Osteocyte (in vitro differentiated cells): Measurements from ENCODE around the gene PTPRN2. TPM values are rescaled to one million over a fixed set of nuclear protein-coding genes. Genes with fewer than 3 reads are reported as not detected.

Source experiments
- DNase-seq: peaks from one replicate; pipeline ENCODE4 v3.0.0; 2021; ENCODE audit warnings: mixed read lengths; ENCODE audit not compliant: unreplicated experiment; ENCODE audit errors: extremely low spot score
- H3K27ac Mint-ChIP-seq: one replicate; pipeline ENCODE4 v1.8.0; 2021; ENCODE audit warnings: mild to moderate bottlenecking, mixed read lengths; ENCODE audit not compliant: unreplicated experiment
- H3K27me3 Mint-ChIP-seq: one replicate; pipeline ENCODE4 v1.8.0; 2021; ENCODE audit warnings: mixed read lengths; ENCODE audit not compliant: unreplicated experiment
- H3K36me3 Mint-ChIP-seq: one replicate; pipeline ENCODE4 v1.8.0; 2021; ENCODE audit warnings: mixed read lengths; ENCODE audit not compliant: unreplicated experiment
- H3K4me1 Mint-ChIP-seq: one replicate; pipeline ENCODE4 v1.8.0; 2021; ENCODE audit warnings: mixed read lengths; ENCODE audit not compliant: unreplicated experiment
- H3K4me3 Mint-ChIP-seq: one replicate; pipeline ENCODE4 v1.8.0; 2021; ENCODE audit warnings: mild to moderate bottlenecking, moderate library complexity, mixed read lengths; ENCODE audit not compliant: unreplicated experiment
- H3K9me3 Mint-ChIP-seq: one replicate; pipeline ENCODE4 v1.8.0; 2021; ENCODE audit warnings: mixed read lengths; ENCODE audit not compliant: unreplicated experiment
- total RNA-seq: library from RNA; stranded (reverse); gene quantifications from 2 replicates; pipeline ENCODE4 v1.2.1, GENCODE V29; 2021
- TF ChIP-seq, protein P1 (sequence below): fragments of 200-600 bp; sonication (generic); IDR thresholded peaks from 2 replicates; pipeline ENCODE4 v1.5.0; 2021; ENCODE audit warnings: antibody characterized with exemption, mild to moderate bottlenecking, moderate library complexity

The PTPRN2 gene
- total RNA-seq, 1 donor from 2014 or later, result 0.59 TPM

DNA sequence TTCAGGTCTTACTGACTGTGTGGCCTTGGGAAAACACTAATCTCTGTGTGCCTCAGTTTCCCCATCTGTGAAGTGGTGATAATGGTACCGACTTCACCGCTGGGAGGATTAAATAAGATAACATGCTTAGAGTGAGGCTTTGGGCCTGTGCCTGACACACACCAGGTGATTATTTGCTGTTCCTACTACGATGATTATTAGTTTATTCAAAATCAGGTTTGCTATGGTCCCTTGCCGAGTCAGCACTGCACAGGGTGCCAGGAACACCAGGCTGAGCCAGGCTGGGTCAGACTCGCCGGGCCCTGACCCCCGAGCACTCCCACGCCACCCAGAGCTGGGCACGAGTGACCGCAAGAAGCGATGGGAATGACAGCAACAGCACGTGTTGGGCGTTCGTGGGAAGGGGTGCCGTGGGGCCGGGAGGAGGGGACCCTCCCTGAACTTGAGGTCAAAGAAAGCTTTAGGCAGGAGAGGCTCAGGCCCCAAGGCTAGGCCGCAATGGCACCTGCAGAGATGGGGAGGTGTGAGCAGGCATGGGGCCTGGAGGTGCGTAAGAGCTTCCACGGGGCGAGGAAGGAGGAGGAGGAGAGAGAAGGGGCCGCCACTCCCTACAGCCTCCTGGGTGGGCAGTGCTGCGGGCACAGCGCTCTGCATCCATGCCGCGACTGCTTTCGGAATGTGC lies 925.4 kb downstream of the PTPRN2 start:
- TF ChIP-seq, protein P1, sequence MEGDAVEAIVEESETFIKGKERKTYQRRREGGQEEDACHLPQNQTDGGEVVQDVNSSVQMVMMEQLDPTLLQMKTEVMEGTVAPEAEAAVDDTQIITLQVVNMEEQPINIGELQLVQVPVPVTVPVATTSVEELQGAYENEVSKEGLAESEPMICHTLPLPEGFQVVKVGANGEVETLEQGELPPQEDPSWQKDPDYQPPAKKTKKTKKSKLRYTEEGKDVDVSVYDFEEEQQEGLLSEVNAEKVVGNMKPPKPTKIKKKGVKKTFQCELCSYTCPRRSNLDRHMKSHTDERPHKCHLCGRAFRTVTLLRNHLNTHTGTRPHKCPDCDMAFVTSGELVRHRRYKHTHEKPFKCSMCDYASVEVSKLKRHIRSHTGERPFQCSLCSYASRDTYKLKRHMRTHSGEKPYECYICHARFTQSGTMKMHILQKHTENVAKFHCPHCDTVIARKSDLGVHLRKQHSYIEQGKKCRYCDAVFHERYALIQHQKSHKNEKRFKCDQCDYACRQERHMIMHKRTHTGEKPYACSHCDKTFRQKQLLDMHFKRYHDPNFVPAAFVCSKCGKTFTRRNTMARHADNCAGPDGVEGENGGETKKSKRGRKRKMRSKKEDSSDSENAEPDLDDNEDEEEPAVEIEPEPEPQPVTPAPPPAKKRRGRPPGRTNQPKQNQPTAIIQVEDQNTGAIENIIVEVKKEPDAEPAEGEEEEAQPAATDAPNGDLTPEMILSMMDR, result no peak
- DNase-seq, result no peak
- no peaks in the 10 kb centered on the region for H3K36me3 Mint-ChIP-seq

DNA sequence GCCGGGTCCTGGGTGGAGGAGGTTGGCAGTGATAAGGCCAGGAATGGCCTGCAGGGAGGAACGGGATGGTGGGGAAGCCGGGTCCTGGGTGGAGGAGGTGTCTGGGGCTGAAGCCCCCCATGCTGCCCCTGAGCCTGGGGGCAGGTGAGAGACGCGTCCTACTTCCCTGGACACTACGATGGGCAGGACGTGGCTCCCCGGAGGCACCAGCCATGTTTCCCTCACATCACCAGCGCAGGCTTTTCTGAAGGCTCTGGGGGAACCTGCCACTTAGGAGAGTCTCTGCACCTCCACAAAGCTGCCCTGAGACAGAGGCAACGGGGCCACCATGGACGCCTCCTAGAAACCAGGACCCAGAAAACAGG lies 926.0 kb downstream of the PTPRN2 start:
- Mint-ChIP-seq H3K9me3 (no peaks in the 10 kb centered on the region), H3K27me3 (no peaks in the 10 kb centered on the region), H3K4me3 (no peak overlapping the region), H3K4me1 (no peaks in the 10 kb centered on the region), H3K27ac (no peak overlapping the region), H3K36me3 (no peaks in the 10 kb centered on the region)
- TF ChIP-seq, protein P1, result no peak
- DNase-seq, result no peak

More for the DNA sequence above, 925.4 kb downstream of the PTPRN2 start:
- Mint-ChIP-seq H3K27me3 (no peaks in the 10 kb centered on the region), H3K4me3 (no peak overlapping the region), H3K27ac (no peak overlapping the region), H3K9me3 (no peaks in the 10 kb centered on the region), H3K4me1 (no peaks in the 10 kb centered on the region)

DNA sequence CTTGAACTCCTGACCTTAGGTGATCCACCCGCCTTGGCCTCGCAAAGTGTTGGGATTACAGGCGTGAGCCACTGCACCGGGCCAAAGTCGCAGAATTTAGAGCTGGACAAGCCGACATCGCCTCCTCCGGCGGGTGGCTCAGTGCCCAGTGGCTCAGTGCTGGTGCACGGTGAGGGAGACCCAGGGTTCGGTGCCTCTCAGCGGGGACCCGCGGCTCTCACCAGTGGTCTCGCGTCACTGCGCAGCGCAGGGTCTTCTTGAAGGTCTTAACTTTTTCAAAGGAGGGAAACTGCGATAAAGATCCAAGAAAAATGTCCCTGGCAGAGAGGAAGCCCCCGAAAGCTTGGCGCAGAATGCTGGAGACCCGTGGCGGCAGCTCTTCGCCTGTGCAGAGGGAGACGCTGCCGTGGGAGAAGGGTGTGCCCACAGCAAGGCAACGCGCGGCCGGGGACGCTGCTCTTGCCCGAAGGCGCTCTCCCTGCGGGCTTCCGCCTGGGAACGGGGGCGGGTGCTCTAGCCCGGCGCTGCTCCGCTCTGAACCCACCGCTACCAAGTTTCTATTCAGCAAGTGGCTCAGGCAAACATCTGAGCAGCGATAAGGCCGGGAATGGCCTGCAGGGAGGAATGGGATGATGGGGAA lies 926.5 kb downstream of the PTPRN2 start:
- no peak for DNase-seq
- Mint-ChIP-seq H3K4me3 (no peak overlapping the region), H3K9me3 (no peaks in the 10 kb centered on the region), H3K27ac (no peak overlapping the region), H3K27me3 (no peaks in the 10 kb centered on the region), H3K4me1 (no peaks in the 10 kb centered on the region), H3K36me3 (no peaks in the 10 kb centered on the region)
- TF ChIP-seq, protein P1, result no peak

DNA sequence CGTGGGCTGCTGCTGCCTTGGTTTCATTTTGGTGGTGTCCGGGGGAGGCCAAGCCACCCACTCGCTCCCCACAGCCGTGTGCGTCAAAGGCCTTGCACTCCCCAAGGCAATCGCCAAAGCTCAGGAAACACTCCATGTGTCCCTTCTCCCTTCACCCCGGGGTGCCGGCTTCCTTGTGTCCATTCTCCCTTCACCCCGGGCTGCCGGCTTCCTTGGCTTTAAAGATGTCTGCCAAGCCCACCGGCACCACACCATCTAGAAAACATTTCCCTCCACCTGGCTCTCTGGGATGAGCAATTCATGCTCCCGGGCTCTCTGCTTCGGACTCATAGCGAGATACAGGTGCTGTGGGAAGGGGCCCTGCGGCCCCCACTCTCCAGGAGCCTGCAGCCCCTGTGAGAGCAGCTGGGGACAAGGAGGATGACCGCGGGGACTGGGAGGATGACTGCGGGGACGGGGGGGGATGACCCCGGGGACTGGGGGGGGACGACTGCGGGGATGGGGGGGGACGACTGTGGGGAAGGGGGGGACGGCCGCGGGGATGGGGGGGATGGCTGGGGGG lies 928.7 kb downstream of the PTPRN2 start:
- H3K4me1 Mint-ChIP-seq, result no peaks in the 10 kb centered on the region
- H3K36me3 Mint-ChIP-seq, result no peaks in the 10 kb centered on the region
- no peak overlapping the region for H3K27ac Mint-ChIP-seq
- no peak overlapping the region for H3K4me3 Mint-ChIP-seq
- DNase-seq, result no peak
- TF ChIP-seq, protein P1, result no peak
- H3K9me3 Mint-ChIP-seq, result no peaks in the 10 kb centered on the region
- H3K27me3 Mint-ChIP-seq, result no peaks in the 10 kb centered on the region
